ENCODE results near the gene TTC28. TPM values are rescaled to one million over a fixed set of nuclear protein-coding genes. Genes with fewer than 3 reads are reported as not detected.

The TTC28 gene
- total and polyA plus RNA-seq, 2 donors, result 15.9 to 81.9 TPM

GRCh38 chr22:28314959-28315358 is 364.7 kb downstream of the TTC28 start:
- Histone ChIP-seq H3K27ac (ENCODE audit: low read depth) (no peak overlapping the region), H3K36me3 (ENCODE audit: insufficient read depth) (no peaks in the 10 kb centered on the region), H3K4me1 (ENCODE audit: insufficient read depth) (no peaks in the 10 kb centered on the region), H3K4me3 (ENCODE audit: low read depth, low read length) (no peak overlapping the region)
- 95% methylated on average over 1 of the region's 1 CpG for WGBS
- no peak for DNase-seq (ENCODE audit: extremely low spot score)

- no peak overlapping the region for H3K4me3 ChIP-seq (ENCODE audit: low read depth, low read length)
- no peaks in the 10 kb centered on the region for H3K4me1 ChIP-seq (ENCODE audit: insufficient read depth)
- H3K27ac ChIP-seq (ENCODE audit: low read depth), result no peak overlapping the region
- no peak for DNase-seq (ENCODE audit: extremely low spot score)
- no peaks in the 10 kb centered on the region for H3K36me3 ChIP-seq (ENCODE audit: insufficient read depth)
- WGBS, result 92% methylated on average over 1 of the region's 1 CpG
Observed at GRCh38 chr22:28310299-28310698, 369.3 kb downstream of the TTC28 start.

- DNase-seq (ENCODE audit: extremely low spot score), result no peak
Observed at GRCh38 chr22:28299753-28300152, 379.9 kb downstream of the TTC28 start.

GRCh38 chr22:28299309-28299708 is 380.3 kb downstream of the TTC28 start:
- Histone ChIP-seq H3K4me3 (ENCODE audit: low read depth, low read length) (no peak overlapping the region), H3K27ac (ENCODE audit: low read depth) (no peak overlapping the region), H3K36me3 (ENCODE audit: insufficient read depth) (no peaks in the 10 kb centered on the region), H3K4me1 (ENCODE audit: insufficient read depth) (no peaks in the 10 kb centered on the region)
- no peak for DNase-seq (ENCODE audit: extremely low spot score)
- WGBS, result 69% methylated on average over 3 of the region's 3 CpGs

More at GRCh38 chr22:28299753-28300152, 379.9 kb downstream of the TTC28 start:
- WGBS, result 51% methylated on average over 2 of the region's 2 CpGs
- Histone ChIP-seq H3K36me3 (ENCODE audit: insufficient read depth) (no peaks in the 10 kb centered on the region), H3K4me3 (ENCODE audit: low read depth, low read length) (no peak overlapping the region), H3K4me1 (ENCODE audit: insufficient read depth) (no peaks in the 10 kb centered on the region), H3K27ac (ENCODE audit: low read depth) (no peak overlapping the region)

- Histone ChIP-seq H3K27ac (ENCODE audit: low read depth) (no peak overlapping the region), H3K4me3 (ENCODE audit: low read depth, low read length) (no peak overlapping the region), H3K4me1 (ENCODE audit: insufficient read depth) (no peaks in the 10 kb centered on the region), H3K36me3 (ENCODE audit: insufficient read depth) (no peaks in the 10 kb centered on the region)
- 54% methylated on average over 4 of the region's 4 CpGs for WGBS
- no peak for DNase-seq (ENCODE audit: extremely low spot score)
Observed at GRCh38 chr22:28297504-28297903, 382.1 kb downstream of the TTC28 start.

- DNase-seq (ENCODE audit: extremely low spot score), result no peak
- Histone ChIP-seq H3K27ac (ENCODE audit: low read depth) (no peak overlapping the region), H3K36me3 (ENCODE audit: insufficient read depth) (no peaks in the 10 kb centered on the region), H3K4me3 (ENCODE audit: low read depth, low read length) (no peak overlapping the region), H3K4me1 (ENCODE audit: insufficient read depth) (no peaks in the 10 kb centered on the region)
Observed at GRCh38 chr22:28296452-28296851, 383.2 kb downstream of the TTC28 start.

GRCh38 chr22:28283068-28283654 is 396.5 kb downstream of the TTC28 start:
- no peak overlapping the region for H3K4me3 ChIP-seq (ENCODE audit: low read depth, low read length)
- H3K4me1 ChIP-seq (ENCODE audit: insufficient read depth), result no peaks in the 10 kb centered on the region
- no peak for DNase-seq (ENCODE audit: extremely low spot score)
- peaks cover 2% of the 10 kb centered on the region for H3K36me3 ChIP-seq (ENCODE audit: insufficient read depth)
- no peak overlapping the region for H3K27ac ChIP-seq (ENCODE audit: low read depth)
- 75% methylated on average over 2 of the region's 2 CpGs for WGBS

GRCh38 chr22:28282405-28283067 is 397.1 kb downstream of the TTC28 start:
- H3K4me1 ChIP-seq (ENCODE audit: insufficient read depth), result no peaks in the 10 kb centered on the region
- H3K27ac ChIP-seq (ENCODE audit: low read depth), result no peak overlapping the region
- no peak for DNase-seq (ENCODE audit: extremely low spot score)
- no peak overlapping the region for H3K4me3 ChIP-seq (ENCODE audit: low read depth, low read length)
- H3K36me3 ChIP-seq (ENCODE audit: insufficient read depth), result peaks cover 2% of the 10 kb centered on the region
- WGBS, result 88% methylated on average over 3 of the region's 3 CpGs

- no peak overlapping the region for H3K4me3 ChIP-seq (ENCODE audit: low read depth, low read length)
- 77% methylated on average over 2 of the region's 2 CpGs for WGBS
- DNase-seq (ENCODE audit: extremely low spot score), result no peak
- peaks cover under 1% of the 10 kb centered on the region for H3K36me3 ChIP-seq (ENCODE audit: insufficient read depth)
- H3K4me1 ChIP-seq (ENCODE audit: insufficient read depth), result peaks cover 2% of the 10 kb centered on the region
- no peak overlapping the region for H3K27ac ChIP-seq (ENCODE audit: low read depth)
Observed at GRCh38 chr22:28279888-28280287, 399.8 kb downstream of the TTC28 start.

GRCh38 chr22:28269277-28269676 is 410.4 kb downstream of the TTC28 start:
- DNase-seq (ENCODE audit: extremely low spot score), result no peak
- WGBS, result 84% methylated on average over 2 of the region's 2 CpGs
- no peaks in the 10 kb centered on the region for H3K36me3 ChIP-seq (ENCODE audit: insufficient read depth)
- H3K4me3 ChIP-seq (ENCODE audit: low read depth, low read length), result no peak overlapping the region
- H3K27ac ChIP-seq (ENCODE audit: low read depth), result no peak overlapping the region
- H3K4me1 ChIP-seq (ENCODE audit: insufficient read depth), result no peaks in the 10 kb centered on the region

- H3K27ac ChIP-seq (ENCODE audit: low read depth), result no peak overlapping the region
- no peak overlapping the region for H3K4me3 ChIP-seq (ENCODE audit: low read depth, low read length)
- 61% methylated on average over 5 of the region's 5 CpGs for WGBS
- H3K36me3 ChIP-seq (ENCODE audit: insufficient read depth), result no peaks in the 10 kb centered on the region
- DNase-seq (ENCODE audit: extremely low spot score), result no peak
- no peaks in the 10 kb centered on the region for H3K4me1 ChIP-seq (ENCODE audit: insufficient read depth)
Observed at GRCh38 chr22:28268850-28269249, 410.8 kb downstream of the TTC28 start.

GRCh38 chr22:28268171-28268570 is 411.5 kb downstream of the TTC28 start:
- H3K4me1 ChIP-seq (ENCODE audit: insufficient read depth), result no peaks in the 10 kb centered on the region
- no peak overlapping the region for H3K4me3 ChIP-seq (ENCODE audit: low read depth, low read length)
- no peak for DNase-seq (ENCODE audit: extremely low spot score)
- 69% methylated on average over 3 of the region's 3 CpGs for WGBS
- H3K36me3 ChIP-seq (ENCODE audit: insufficient read depth), result no peaks in the 10 kb centered on the region
- H3K27ac ChIP-seq (ENCODE audit: low read depth), result no peak overlapping the region

- H3K27ac ChIP-seq (ENCODE audit: low read depth), result no peak overlapping the region
- H3K4me3 ChIP-seq (ENCODE audit: low read depth, low read length), result no peak overlapping the region
- WGBS, result 92% methylated on average over 2 of the region's 2 CpGs
Observed at GRCh38 chr22:28260619-28261018, 419.0 kb downstream of the TTC28 start.

GRCh38 chr22:28259774-28260312 is 419.8 kb downstream of the TTC28 start:
- H3K4me1 ChIP-seq (ENCODE audit: insufficient read depth), result no peaks in the 10 kb centered on the region
- WGBS, result 65% methylated on average over 2 of the region's 2 CpGs

More at GRCh38 chr22:28260619-28261018, 419.0 kb downstream of the TTC28 start:
- Histone ChIP-seq H3K36me3 (ENCODE audit: insufficient read depth) (no peaks in the 10 kb centered on the region), H3K4me1 (ENCODE audit: insufficient read depth) (no peaks in the 10 kb centered on the region)
- no peak for DNase-seq (ENCODE audit: extremely low spot score)

More at GRCh38 chr22:28259774-28260312, 419.8 kb downstream of the TTC28 start:
- DNase-seq (ENCODE audit: extremely low spot score), result no peak
- H3K4me3 ChIP-seq (ENCODE audit: low read depth, low read length), result no peak overlapping the region
- H3K36me3 ChIP-seq (ENCODE audit: insufficient read depth), result no peaks in the 10 kb centered on the region
- no peak overlapping the region for H3K27ac ChIP-seq (ENCODE audit: low read depth)
